Kidney (tissue), 14 donors: ENCODE results near the gene LRRC4C. TPM values are rescaled to one million over a fixed set of nuclear protein-coding genes. Genes with fewer than 3 reads are reported as not detected.
A peak's percentile ranks its signal among the peaks of the same experiment; 100 is the strongest.

Experiments
- DNase-seq, 5 donors: peaks; one replicate each; pipeline ENCODE4 v3.0.0-alpha.2; 2013 to 2020
- FAIRE-seq: peaks from 2 replicates; lab custom pipeline; 2012; peaks lifted over from hg19 to GRCh38; lab: Jason Lieb, UNC
- H3K27ac ChIP-seq, 2 donors: one replicate each; pipeline ENCODE4 v1.7.0; 2013; ENCODE audit warnings: low read depth in 2 of 2, low read length in 2 of 2, inconsistent platforms in 1 of 2
- H3K27me3 ChIP-seq: one replicate; pipeline ENCODE4 v1.7.1; 2013; ENCODE audit warnings: low read length, inconsistent platforms; ENCODE audit not compliant: control insufficient read depth, insufficient read depth
- H3K36me3 ChIP-seq, 3 donors: one replicate each; pipeline versions ENCODE4 v1.7.0 to v1.7.1; 2013; ENCODE audit warnings: low read length in 3 of 3, control low read depth in 1 of 3, inconsistent platforms in 1 of 3; ENCODE audit not compliant: insufficient read depth in 3 of 3, control insufficient read depth in 2 of 3
- H3K4me1 ChIP-seq, 3 donors: one replicate each; pipeline versions ENCODE4 v1.7.0 to v1.7.1; 2013; ENCODE audit warnings: low read length in 3 of 3, inconsistent platforms in 1 of 3, low read depth in 1 of 3; ENCODE audit not compliant: control insufficient read depth in 2 of 3, insufficient read depth in 2 of 3
- H3K4me3 ChIP-seq, 3 donors: one replicate each; pipeline versions ENCODE4 v1.7.0 to v1.8.1; 2013; ENCODE audit warnings: low read length in 3 of 3, control low read depth in 1 of 3, inconsistent platforms in 1 of 3
- H3K9ac ChIP-seq, 3 donors: one replicate each; pipeline versions ENCODE4 v1.7.0 to v1.7.1; 2013; ENCODE audit warnings: low read length in 3 of 3, control low read depth in 1 of 3, inconsistent platforms in 1 of 3
- H3K9me3 ChIP-seq, 3 donors: one replicate each; pipeline versions ENCODE4 v1.7.0 to v1.7.1; 2013; ENCODE audit warnings: low read length in 3 of 3, control low read depth in 1 of 3, inconsistent platforms in 1 of 3; ENCODE audit not compliant: control insufficient read depth in 2 of 3, insufficient read depth in 1 of 3
- intact Hi-C: fragments of 100-400 bp; cut with DNase I; formaldehyde crosslinking; loops from one replicate; pipeline ENCODE4 v1.11.1; 2022
- polyA plus RNA-seq: library from polyadenylated mRNA; stranded (reverse); fragments of 350-450 nt; fragmentation: Illumina TruSeq; extraction: RNeasy Lipid Tissue Mini Kit (QIAGEN cat#74804); gene quantifications from one replicate; pipeline ENCODE4 v1.2.3, GENCODE V29; 2014; ENCODE audit warnings: low read depth, low replicate concordance; ENCODE audit not compliant: insufficient read depth
- total RNA-seq: library from RNA; stranded (reverse); fragmentation: NEBNext Ultra II Directional; extraction: Animal tissue kit (Norgen Biotek cat#: 25700); gene quantifications from one replicate; pipeline ENCODE4 v1.2.1, GENCODE V29; 2021
- TF ChIP-seq, protein P1 (sequence below): IDR thresholded peaks from 3 replicates; pipeline ENCODE4 v1.5.1; 2012; ENCODE audit warnings: mild to moderate bottlenecking, moderate library complexity, borderline replicate concordance; ENCODE audit not compliant: insufficient read depth; ENCODE audit errors: extremely low read depth
- donor health status: control.
- donor health status: control.
- donor health status: control.
- donor health status: control.
- donor health status: control.
- donor health status: DM: yes; HTN: yes; CAD: no.
- donor health status: Normal renal cell carcinoma (clear cell type).

LRRC4C gene
- total and polyA plus RNA-seq, 2 donors from 2014 or later, result 0.26 to 1.6 TPM

DNA sequence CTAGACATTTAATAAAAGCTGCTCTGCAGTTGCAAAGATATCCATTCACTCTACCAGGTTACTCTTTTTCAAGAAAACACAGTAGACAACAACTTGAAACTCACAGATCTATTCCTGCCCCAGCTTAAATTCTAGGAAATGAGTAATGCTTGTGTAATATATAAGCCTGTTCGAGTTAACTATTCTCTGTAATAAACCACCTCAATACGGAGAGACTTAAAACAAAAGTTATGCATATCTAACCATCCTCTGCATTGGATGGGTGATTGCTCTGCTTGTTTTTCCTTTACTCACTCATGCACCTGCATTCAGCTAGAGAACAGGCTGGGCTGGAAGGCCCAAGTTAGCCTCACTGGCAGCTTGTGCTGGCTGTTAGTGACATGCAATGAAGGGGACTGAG is 13.3 kb downstream of the LRRC4C start:
- no peak overlapping the region for H3K27ac ChIP-seq
- intact Hi-C loops, result no loop called here
- FAIRE-seq, result no peak
- peak in 2 of 5 donors; percentile 19 to 46 for DNase-seq
- TF ChIP-seq, protein P1, sequence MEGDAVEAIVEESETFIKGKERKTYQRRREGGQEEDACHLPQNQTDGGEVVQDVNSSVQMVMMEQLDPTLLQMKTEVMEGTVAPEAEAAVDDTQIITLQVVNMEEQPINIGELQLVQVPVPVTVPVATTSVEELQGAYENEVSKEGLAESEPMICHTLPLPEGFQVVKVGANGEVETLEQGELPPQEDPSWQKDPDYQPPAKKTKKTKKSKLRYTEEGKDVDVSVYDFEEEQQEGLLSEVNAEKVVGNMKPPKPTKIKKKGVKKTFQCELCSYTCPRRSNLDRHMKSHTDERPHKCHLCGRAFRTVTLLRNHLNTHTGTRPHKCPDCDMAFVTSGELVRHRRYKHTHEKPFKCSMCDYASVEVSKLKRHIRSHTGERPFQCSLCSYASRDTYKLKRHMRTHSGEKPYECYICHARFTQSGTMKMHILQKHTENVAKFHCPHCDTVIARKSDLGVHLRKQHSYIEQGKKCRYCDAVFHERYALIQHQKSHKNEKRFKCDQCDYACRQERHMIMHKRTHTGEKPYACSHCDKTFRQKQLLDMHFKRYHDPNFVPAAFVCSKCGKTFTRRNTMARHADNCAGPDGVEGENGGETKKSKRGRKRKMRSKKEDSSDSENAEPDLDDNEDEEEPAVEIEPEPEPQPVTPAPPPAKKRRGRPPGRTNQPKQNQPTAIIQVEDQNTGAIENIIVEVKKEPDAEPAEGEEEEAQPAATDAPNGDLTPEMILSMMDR, result no peak
- H3K27me3 ChIP-seq, result no peaks in the 10 kb centered on the region
- H3K4me3 ChIP-seq, result no peak overlapping the region
- no peaks in the 10 kb centered on the region for H3K9me3 ChIP-seq
- no peaks in the 10 kb centered on the region for H3K36me3 ChIP-seq
- H3K9ac ChIP-seq, result no peak overlapping the region
- H3K4me1 ChIP-seq, result no peaks in the 10 kb centered on the region

DNA sequence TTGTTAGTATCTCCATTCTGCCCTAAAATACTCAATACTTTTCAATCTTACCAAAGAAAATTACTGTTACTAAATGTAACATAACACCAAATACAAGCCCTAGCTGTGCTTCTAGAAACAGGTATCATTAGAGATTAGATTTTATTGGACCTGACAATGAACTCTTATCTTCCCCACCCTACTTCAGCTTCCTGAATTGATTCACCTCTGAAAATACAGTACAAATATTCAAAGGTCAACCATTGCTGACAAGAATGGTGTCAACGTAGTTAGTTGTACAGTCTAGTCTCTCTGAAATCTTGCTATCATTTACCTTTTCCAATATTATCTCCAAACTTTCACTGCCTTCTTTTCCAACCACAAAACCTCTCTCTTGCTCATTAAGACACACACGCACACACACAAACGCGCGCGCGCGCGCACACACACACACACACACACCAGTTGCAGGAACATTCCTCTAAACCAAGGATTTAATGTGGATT is 22.4 kb downstream of the LRRC4C start:
- Histone ChIP-seq H3K9me3 (no peaks in the 10 kb centered on the region), H3K9ac (no peak overlapping the region), H3K27ac (no peak overlapping the region), H3K4me3 (no peak overlapping the region), H3K4me1 (no peaks in the 10 kb centered on the region), H3K36me3 (no peaks in the 10 kb centered on the region), H3K27me3 (no peaks in the 10 kb centered on the region)
- intact Hi-C loops, result no loop called here
- FAIRE-seq (no peak), DNase-seq (no peak)
- TF ChIP-seq, protein P1, result no peak

DNA sequence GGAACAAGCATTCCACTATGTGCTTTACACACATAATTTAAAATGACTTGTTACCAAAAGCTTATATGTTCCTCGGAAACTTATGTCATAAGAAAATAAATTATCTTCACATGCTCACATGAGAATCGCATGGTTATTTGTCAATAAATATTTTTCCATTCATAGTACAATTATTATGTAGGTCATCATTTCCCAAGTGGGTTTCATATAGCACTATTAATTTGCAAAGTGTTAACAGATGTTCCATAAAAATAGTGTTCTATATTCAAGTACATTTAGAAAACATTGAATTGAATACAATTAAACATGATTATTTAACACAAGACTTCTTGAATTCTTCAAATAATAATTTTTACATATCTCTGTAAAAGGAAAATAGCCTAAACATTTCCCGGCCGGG is 23.9 kb downstream of the LRRC4C start:
- TF ChIP-seq, protein P1, result no peak
- H3K9ac ChIP-seq, result no peak overlapping the region
- no peak overlapping the region for H3K4me3 ChIP-seq
- H3K4me1 ChIP-seq, result no peaks in the 10 kb centered on the region
- no peaks in the 10 kb centered on the region for H3K27me3 ChIP-seq
- no peaks in the 10 kb centered on the region for H3K9me3 ChIP-seq
- FAIRE-seq, result no peak
- H3K36me3 ChIP-seq, result no peaks in the 10 kb centered on the region
- DNase-seq, result no peak
- intact Hi-C loops, result no loop called here
- no peak overlapping the region for H3K27ac ChIP-seq

DNA sequence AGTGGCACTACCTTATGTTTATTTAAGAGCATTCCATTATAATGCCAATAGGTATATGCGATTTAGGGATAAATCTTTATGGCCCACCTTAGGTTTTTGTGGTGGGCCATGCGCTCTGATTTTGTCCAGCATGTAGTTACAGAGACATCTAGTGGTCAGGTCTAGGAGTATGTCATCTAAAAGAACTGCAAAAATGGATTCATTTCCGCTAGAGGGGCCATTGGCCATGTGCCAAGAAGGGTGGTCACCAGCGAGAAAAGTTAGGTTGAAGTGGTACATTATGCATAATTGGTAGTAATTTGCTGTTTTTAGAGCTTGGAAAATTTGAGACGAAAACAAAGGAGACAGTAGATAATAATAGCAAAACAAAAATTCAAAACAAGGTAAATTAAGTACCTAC is 27.7 kb downstream of the LRRC4C start:
- intact Hi-C loops, result no loop called here
- Histone ChIP-seq H3K27me3 (no peaks in the 10 kb centered on the region), H3K4me3 (no peak overlapping the region), H3K27ac (no peak overlapping the region), H3K9ac (no peak overlapping the region), H3K4me1 (no peaks in the 10 kb centered on the region), H3K36me3 (no peaks in the 10 kb centered on the region), H3K9me3 (no peaks in the 10 kb centered on the region)
- DNase-seq (peak in 3 of 5 donors; percentile 30 to 33 (median 31)), FAIRE-seq (no peak)
- TF ChIP-seq, protein P1, result peak; percentile 42
